ENCODE data around the gene PDLIM7.
A peak's percentile ranks its signal among the peaks of the same experiment; 100 is the strongest.

PDLIM7 gene

GRCh38 chr5:177472460-177473442 lies 24.7 kb downstream of the PDLIM7 start:
- DNase-seq, result no peak

DNA sequence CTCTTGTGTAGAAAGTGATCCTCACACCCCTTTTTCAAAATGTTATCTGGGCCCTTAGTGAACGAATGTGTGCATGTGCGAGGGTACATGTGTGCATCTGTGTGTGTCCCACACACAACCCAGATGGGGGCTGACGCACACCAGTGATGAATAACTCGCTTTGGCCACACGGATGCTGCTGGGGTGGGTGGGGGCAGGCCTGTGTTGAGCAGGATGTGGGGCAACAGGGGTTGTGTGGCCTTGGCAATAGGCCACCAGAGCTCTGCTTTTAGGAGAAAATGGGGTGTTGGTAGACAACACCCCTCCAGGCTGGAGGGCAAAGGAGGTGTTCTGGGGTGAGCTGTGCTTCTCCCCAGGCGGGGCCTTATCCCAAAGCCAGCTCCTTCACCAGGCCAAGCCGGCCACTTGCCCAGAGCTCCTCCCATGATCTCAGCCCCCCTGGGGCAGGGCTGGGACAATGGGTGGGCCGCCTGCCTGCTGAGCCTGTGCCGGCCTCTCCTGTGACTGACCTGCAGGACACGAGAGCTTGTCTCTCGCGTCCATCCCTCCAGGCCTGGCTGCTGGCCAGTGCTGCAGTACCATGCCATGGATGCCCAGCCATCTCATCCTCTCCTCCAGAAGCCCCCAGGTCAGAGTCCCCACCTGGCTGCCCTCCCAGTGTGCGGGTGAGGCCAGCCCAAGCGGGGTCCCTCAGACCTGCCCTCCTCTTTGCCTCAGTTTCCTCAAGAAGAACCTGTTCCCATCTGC lies 25.6 kb downstream of the PDLIM7 start:
- DNase-seq, result no peak

GRCh38 chr5:177470759-177471536 lies 26.5 kb downstream of the PDLIM7 start:
- DNase-seq, result no peak

- DNase-seq, result no peak
These were observed 27.5 kb downstream of the PDLIM7 start for GRCh38 chr5:177469750-177470525.

DNA sequence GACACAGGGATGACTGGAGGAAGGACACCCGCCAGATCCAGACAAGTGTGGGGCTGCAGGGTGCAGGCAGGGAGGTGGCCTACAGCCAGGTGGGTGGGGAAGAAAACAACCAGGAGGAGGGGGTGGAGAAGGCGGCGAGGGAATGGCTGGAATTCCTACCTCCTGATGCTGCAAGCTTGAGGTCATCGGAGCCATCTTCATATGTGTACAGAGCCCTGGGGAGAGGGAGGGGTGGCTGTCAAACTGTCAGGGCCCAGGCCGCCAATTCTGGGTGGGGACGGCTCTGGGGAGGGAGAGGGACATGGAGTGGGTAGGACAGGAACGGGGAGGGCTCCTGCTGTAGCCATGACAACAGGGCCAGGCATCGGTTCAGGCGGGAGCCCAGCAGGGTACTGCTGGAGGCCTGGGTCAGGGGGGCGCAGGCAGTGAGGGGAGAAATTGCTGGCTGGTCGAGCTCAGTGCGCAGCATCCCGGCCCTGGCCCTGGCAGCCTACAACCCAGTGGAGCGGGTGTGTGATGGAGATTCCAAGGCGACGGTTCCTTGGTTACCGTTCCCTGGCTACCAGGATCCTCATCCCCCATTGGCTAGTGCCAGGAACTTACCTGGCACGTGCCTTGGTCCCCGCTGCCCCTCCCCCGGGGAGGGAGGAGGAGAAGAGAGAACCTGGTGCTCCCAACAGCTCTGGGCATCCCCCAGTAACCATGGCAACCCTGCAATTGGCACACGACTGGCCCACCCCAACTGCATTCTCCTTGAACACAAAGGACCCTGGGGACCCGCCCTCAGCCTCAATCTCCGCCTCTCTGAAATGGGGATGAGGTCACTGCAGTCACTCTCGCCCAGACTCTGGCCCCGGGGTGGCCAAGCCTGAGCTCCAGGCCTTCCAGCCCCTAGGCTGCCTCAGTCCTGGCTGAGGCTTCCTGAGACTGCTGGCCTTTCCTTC lies 28.4 kb downstream of the PDLIM7 start:
- DNase-seq, result no peak

GRCh38 chr5:177468329-177468684 lies 29.1 kb downstream of the PDLIM7 start:
- DNase-seq, result no peak

DNA sequence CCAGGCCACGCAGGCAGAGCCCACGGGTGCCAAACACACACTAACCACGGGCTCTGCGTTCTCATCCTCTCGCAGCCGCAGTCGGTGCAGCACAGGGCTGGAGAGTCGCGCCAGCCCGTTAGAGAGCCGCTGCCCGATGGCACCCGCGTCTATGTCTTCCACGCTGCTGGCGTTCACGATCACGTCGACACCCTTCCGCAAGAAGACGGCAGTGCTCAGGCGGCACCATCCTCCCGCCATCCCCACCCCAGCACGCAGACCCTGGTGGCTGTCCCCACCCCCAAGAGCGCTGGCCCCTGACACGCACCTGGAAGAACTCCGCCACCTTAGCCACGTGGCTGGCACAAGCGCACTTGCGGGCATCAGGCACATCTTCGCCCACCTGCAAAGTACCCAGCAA lies 30.0 kb downstream of the PDLIM7 start:
- DNase-seq, result no peak

- no peak for DNase-seq
These were observed 30.5 kb downstream of the PDLIM7 start for GRCh38 chr5:177466861-177467260.

GRCh38 chr5:177465044-177465443 lies 32.4 kb downstream of the PDLIM7 start:
- DNase-seq, result no peak

GRCh38 chr5:177462021-177462670 lies 35.3 kb downstream of the PDLIM7 start:
- peak; percentile 64 to 72 for DNase-seq

- no peak for DNase-seq
These were observed 37.4 kb downstream of the PDLIM7 start for GRCh38 chr5:177459819-177460628.

DNA sequence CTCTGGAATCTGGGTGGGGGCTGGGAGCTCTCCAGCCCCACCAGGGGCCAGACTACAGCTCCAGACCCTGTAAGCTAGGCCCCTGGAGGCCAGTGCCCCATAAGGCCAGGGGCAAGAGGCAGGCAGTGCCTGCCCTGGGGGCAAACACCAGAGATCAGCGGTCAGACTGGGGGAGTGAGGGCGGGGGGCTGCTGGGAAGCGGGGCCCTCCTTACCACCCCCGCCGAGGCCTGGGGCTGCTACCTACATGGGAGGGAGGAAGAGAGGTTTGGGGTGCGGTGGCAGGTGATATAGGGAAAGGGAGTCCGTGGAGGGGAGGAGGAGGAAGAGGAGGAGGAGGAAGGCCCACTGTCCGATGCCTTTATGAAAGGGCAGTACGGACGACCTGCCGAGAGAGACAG lies 38.0 kb downstream of the PDLIM7 start:
- no peak for DNase-seq

DNA sequence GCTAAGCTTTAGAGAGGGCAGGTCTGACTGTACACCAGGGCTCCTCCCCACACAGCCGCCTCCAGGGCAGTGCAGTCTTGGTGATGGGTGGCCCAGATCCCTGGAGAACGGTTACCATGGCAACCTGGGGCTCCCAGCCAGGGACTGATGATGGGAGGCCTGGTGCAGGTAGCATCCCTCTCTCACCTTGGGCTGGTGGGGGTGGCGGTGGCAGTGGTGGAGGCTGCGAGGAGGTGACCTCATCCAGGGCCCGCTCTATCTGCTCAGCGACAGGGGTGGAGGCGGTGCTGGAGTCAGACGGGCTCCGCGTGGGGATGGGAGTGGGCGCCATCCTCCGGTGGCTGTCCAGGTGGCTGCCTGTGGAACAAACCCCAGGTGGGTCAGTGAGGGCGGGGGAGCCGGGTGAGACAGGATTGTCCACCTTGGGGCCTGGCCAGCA lies 38.5 kb downstream of the PDLIM7 start:
- DNase-seq, result no peak

DNA sequence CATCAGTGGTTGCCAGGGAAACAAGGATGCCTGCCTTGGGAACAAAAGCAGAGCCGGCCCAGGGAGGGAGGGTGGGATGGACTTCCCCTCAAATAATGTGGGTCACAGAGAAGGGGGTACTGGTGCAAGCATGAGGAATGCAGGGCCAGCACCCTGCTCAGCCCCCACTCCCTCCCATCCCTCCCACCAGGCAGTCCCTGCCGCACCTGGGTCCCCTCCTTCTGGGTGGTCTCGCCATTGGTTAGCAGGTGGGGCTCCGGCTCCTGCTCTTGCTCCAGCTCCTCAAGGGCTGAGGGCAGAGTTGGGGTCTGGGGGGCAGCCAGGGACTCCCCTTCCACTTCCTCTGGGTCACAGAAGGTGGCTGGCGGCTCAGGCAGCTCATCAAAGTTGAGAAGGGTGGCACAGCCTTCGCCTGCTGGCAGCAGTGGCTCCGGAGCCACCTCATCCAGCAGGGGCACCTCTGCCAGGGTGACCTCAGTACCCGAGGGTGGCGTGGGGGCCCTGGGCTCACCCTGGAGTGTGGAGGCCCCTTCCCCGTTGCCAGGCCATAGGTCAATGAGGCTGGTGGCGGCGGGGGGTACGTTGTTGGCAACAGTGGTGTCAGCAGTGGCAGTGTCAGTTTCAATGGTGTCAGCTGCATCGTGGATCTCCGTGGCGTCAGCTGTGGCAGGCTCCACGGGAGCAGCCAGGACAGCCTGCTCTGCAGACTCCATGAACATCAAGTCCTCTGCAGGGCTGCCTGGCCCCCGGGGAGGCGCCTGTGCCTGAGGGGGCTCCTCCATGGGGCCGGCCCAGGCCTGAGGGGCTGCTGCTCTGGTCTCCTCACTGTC lies 39.3 kb downstream of the PDLIM7 start:
- no peak for DNase-seq

- DNase-seq, result peak; percentile 92 to 95
These were observed 40.2 kb downstream of the PDLIM7 start for GRCh38 chr5:177456976-177457851.

- DNase-seq, result no peak
These were observed 40.8 kb downstream of the PDLIM7 start for GRCh38 chr5:177456591-177456964.

All from AML-193 (cell line).